ENCODE data around the gene HS3ST1. TPM values are rescaled to one million over a fixed set of nuclear protein-coding genes. Genes with fewer than 3 reads are reported as not detected.

The HS3ST1 gene
- under 1 TPM; 0.05 to 0.19 TPM for total RNA-seq

GRCh38 chr4:11428231-11428898 is at the start of gene HS3ST1:
HS3ST1 (minus strand) TSS chr4:11428894; CDS start chr4:11400005, 28,889 bp downstream.
- H3K4me1 Mint-ChIP-seq: no peaks in the 10 kb centered on the region
- H3K4me3 Mint-ChIP-seq: peak within 1 kb of the TSS; percentile 66
- H3K27ac Mint-ChIP-seq: no peak within 1 kb of the TSS
- H3K36me3 Mint-ChIP-seq (ENCODE audit: low read depth): no peaks in the 10 kb centered on the region
- ATAC-seq (replicated peaks): peak; percentile 38
- peaks cover 17% of the 10 kb centered on the region for H3K27me3 Mint-ChIP-seq
- no peaks in the 10 kb centered on the region for H3K9me3 Mint-ChIP-seq

- Mint-ChIP-seq H3K36me3 (ENCODE audit: low read depth) (no peaks in the 10 kb centered on the region), H3K27me3 (no peaks in the 10 kb centered on the region), H3K4me1 (peaks cover 12% of the 10 kb centered on the region), H3K4me3 (no peak overlapping the region), H3K9me3 (peaks cover 5% of the 10 kb centered on the region), H3K27ac (no peak overlapping the region)
- no peak for ATAC-seq (replicated peaks)
Observed at GRCh38 chr4:11475871-11476270, 47.2 kb upstream of the HS3ST1 start.

GRCh38 chr4:11474146-11474545 is 45.5 kb upstream of the HS3ST1 start:
- Mint-ChIP-seq H3K4me1 (peaks cover 12% of the 10 kb centered on the region), H3K27me3 (no peaks in the 10 kb centered on the region), H3K36me3 (ENCODE audit: low read depth) (no peaks in the 10 kb centered on the region), H3K9me3 (peaks cover 5% of the 10 kb centered on the region), H3K4me3 (no peak overlapping the region), H3K27ac (no peak overlapping the region)
- ATAC-seq (replicated peaks): no peak

- H3K27me3 Mint-ChIP-seq: no peaks in the 10 kb centered on the region
- H3K4me3 Mint-ChIP-seq: peak overlapping the region; percentile 40
- peaks cover 12% of the 10 kb centered on the region for H3K4me1 Mint-ChIP-seq
- peaks cover 5% of the 10 kb centered on the region for H3K9me3 Mint-ChIP-seq
- no peak overlapping the region for H3K27ac Mint-ChIP-seq
- ATAC-seq (replicated peaks): no peak
- H3K36me3 Mint-ChIP-seq (ENCODE audit: low read depth): no peaks in the 10 kb centered on the region
Observed at GRCh38 chr4:11472535-11472934, 43.8 kb upstream of the HS3ST1 start.

- peak; percentile 95 for ATAC-seq (replicated peaks)
- H3K4me1 Mint-ChIP-seq: peaks cover 12% of the 10 kb centered on the region
- H3K4me3 Mint-ChIP-seq: peak overlapping the region; percentile 65
- no peaks in the 10 kb centered on the region for H3K27me3 Mint-ChIP-seq
- H3K9me3 Mint-ChIP-seq: peaks cover 5% of the 10 kb centered on the region
- no peaks in the 10 kb centered on the region for H3K36me3 Mint-ChIP-seq (ENCODE audit: low read depth)
- peak overlapping the region; percentile 73 for H3K27ac Mint-ChIP-seq
Observed at GRCh38 chr4:11471618-11472017, 42.9 kb upstream of the HS3ST1 start.

- ATAC-seq (replicated peaks): no peak
- Mint-ChIP-seq H3K4me1 (peaks cover 12% of the 10 kb centered on the region), H3K36me3 (ENCODE audit: low read depth) (no peaks in the 10 kb centered on the region), H3K27me3 (no peaks in the 10 kb centered on the region), H3K9me3 (peaks cover 5% of the 10 kb centered on the region), H3K4me3 (peak overlapping the region; percentile 65), H3K27ac (no peak overlapping the region)
Observed at GRCh38 chr4:11471046-11471441, 42.4 kb upstream of the HS3ST1 start.

GRCh38 chr4:11470438-11471045 is 41.8 kb upstream of the HS3ST1 start:
- no peak overlapping the region for H3K27ac Mint-ChIP-seq
- no peaks in the 10 kb centered on the region for H3K36me3 Mint-ChIP-seq (ENCODE audit: low read depth)
- ATAC-seq (replicated peaks): peak; percentile 18
- peaks cover 12% of the 10 kb centered on the region for H3K4me1 Mint-ChIP-seq
- peak overlapping the region; percentile 17 for H3K4me3 Mint-ChIP-seq
- no peaks in the 10 kb centered on the region for H3K27me3 Mint-ChIP-seq
- H3K9me3 Mint-ChIP-seq: peaks cover 5% of the 10 kb centered on the region

GRCh38 chr4:11469650-11470437 is 41.1 kb upstream of the HS3ST1 start:
- no peak overlapping the region for H3K4me3 Mint-ChIP-seq
- H3K36me3 Mint-ChIP-seq (ENCODE audit: low read depth): no peaks in the 10 kb centered on the region
- peaks cover 5% of the 10 kb centered on the region for H3K9me3 Mint-ChIP-seq
- H3K27me3 Mint-ChIP-seq: no peaks in the 10 kb centered on the region
- no peak overlapping the region for H3K27ac Mint-ChIP-seq
- peaks cover 12% of the 10 kb centered on the region for H3K4me1 Mint-ChIP-seq
- no peak for ATAC-seq (replicated peaks)

GRCh38 chr4:11468901-11469300 is 40.2 kb upstream of the HS3ST1 start:
- peaks cover 5% of the 10 kb centered on the region for H3K9me3 Mint-ChIP-seq
- no peak overlapping the region for H3K27ac Mint-ChIP-seq
- no peak overlapping the region for H3K4me3 Mint-ChIP-seq
- H3K36me3 Mint-ChIP-seq (ENCODE audit: low read depth): no peaks in the 10 kb centered on the region
- H3K4me1 Mint-ChIP-seq: peaks cover 12% of the 10 kb centered on the region
- no peaks in the 10 kb centered on the region for H3K27me3 Mint-ChIP-seq
- ATAC-seq (replicated peaks): no peak

- H3K27me3 Mint-ChIP-seq: no peaks in the 10 kb centered on the region
- no peak overlapping the region for H3K27ac Mint-ChIP-seq
- H3K4me3 Mint-ChIP-seq: no peak overlapping the region
- no peaks in the 10 kb centered on the region for H3K36me3 Mint-ChIP-seq (ENCODE audit: low read depth)
- H3K4me1 Mint-ChIP-seq: peaks cover 12% of the 10 kb centered on the region
- H3K9me3 Mint-ChIP-seq: peaks cover 5% of the 10 kb centered on the region
- no peak for ATAC-seq (replicated peaks)
Observed at GRCh38 chr4:11467931-11468330, 39.2 kb upstream of the HS3ST1 start.

GRCh38 chr4:11463707-11464106 is 35.0 kb upstream of the HS3ST1 start:
- no peaks in the 10 kb centered on the region for H3K27me3 Mint-ChIP-seq
- ATAC-seq (replicated peaks): no peak
- peaks cover 10% of the 10 kb centered on the region for H3K9me3 Mint-ChIP-seq
- H3K27ac Mint-ChIP-seq: no peak overlapping the region
- H3K4me3 Mint-ChIP-seq: no peak overlapping the region
- H3K36me3 Mint-ChIP-seq (ENCODE audit: low read depth): no peaks in the 10 kb centered on the region
- H3K4me1 Mint-ChIP-seq: no peaks in the 10 kb centered on the region

- Mint-ChIP-seq H3K36me3 (ENCODE audit: low read depth) (no peaks in the 10 kb centered on the region), H3K27ac (no peak overlapping the region), H3K9me3 (peaks cover 10% of the 10 kb centered on the region), H3K4me3 (no peak overlapping the region), H3K27me3 (peaks cover 3% of the 10 kb centered on the region), H3K4me1 (no peaks in the 10 kb centered on the region)
- ATAC-seq (replicated peaks): no peak
Observed at GRCh38 chr4:11456401-11456800, 27.7 kb upstream of the HS3ST1 start.

GRCh38 chr4:11455201-11455835 is 26.6 kb upstream of the HS3ST1 start:
- no peak overlapping the region for H3K4me3 Mint-ChIP-seq
- H3K27me3 Mint-ChIP-seq: peaks cover 9% of the 10 kb centered on the region
- H3K4me1 Mint-ChIP-seq: no peaks in the 10 kb centered on the region
- no peak overlapping the region for H3K27ac Mint-ChIP-seq
- no peak for ATAC-seq (replicated peaks)
- H3K36me3 Mint-ChIP-seq (ENCODE audit: low read depth): no peaks in the 10 kb centered on the region
- peaks cover 7% of the 10 kb centered on the region for H3K9me3 Mint-ChIP-seq

- Mint-ChIP-seq H3K27me3 (peaks cover 15% of the 10 kb centered on the region), H3K36me3 (ENCODE audit: low read depth) (no peaks in the 10 kb centered on the region), H3K4me1 (no peaks in the 10 kb centered on the region), H3K9me3 (no peaks in the 10 kb centered on the region), H3K27ac (no peak overlapping the region), H3K4me3 (no peak overlapping the region)
- no peak for ATAC-seq (replicated peaks)
Observed at GRCh38 chr4:11451716-11452115, 23.0 kb upstream of the HS3ST1 start.

Data from activated T-helper 17 cell treated with anti-CD3 and anti-CD28 coated beads, Interleukin-2, amount 50 U/mL, for 72 hours (primary cell).